HCT116 (cell line): ENCODE measurements around the gene ACSF2. TPM values are rescaled to one million over a fixed set of nuclear protein-coding genes. Genes with fewer than 3 reads are reported as not detected.

Source experiments
- total RNA-seq: library from RNA; stranded (reverse); gene quantifications from one replicate; pipeline ENCODE4 v1.2.1, GENCODE V29; 2021; ENCODE audit not compliant: unreplicated experiment

ACSF2 gene
- total RNA-seq, 1 experiment from 2014 or later: 52.4 TPM

Other genes starting within 250 kb of the ACSF2 start
- 33.6 TPM for gene COL1A1, start 224.6 kb upstream of the ACSF2 start, total RNA-seq
- gene TMEM92, start 151.8 kb upstream of the ACSF2 start, total RNA-seq: 6.6 TPM
- 37.5 TPM for gene XYLT2, start 80.1 kb upstream of the ACSF2 start, total RNA-seq
- gene MRPL27, start 53.0 kb upstream of the ACSF2 start, total RNA-seq: 106 TPM
- 31.8 TPM for gene EME1, start 53.0 kb upstream of the ACSF2 start, total RNA-seq
- gene LRRC59, start 28.7 kb upstream of the ACSF2 start, total RNA-seq: 221 TPM
- not detected for gene CHAD, start 42.7 kb downstream of the ACSF2 start, total RNA-seq
- 82.7 TPM for gene RSAD1, start 52.6 kb downstream of the ACSF2 start, total RNA-seq
- not detected for gene MYCBPAP, start 82.2 kb downstream of the ACSF2 start, total RNA-seq
- 17.8 TPM for gene EPN3, start 106.5 kb downstream of the ACSF2 start, total RNA-seq
- gene SPATA20, start 121.0 kb downstream of the ACSF2 start, total RNA-seq: 57.5 TPM
- gene CACNA1G, start 134.5 kb downstream of the ACSF2 start, total RNA-seq: 3.4 TPM
- gene ABCC3, start 208.7 kb downstream of the ACSF2 start, total RNA-seq: 66.2 TPM